Endothelial cell of umbilical vein (primary cell): ENCODE results near the gene SEMA5A. TPM values are rescaled to one million over a fixed set of nuclear protein-coding genes. Genes with fewer than 3 reads are reported as not detected.

Experiments used
- BruUV-seq: library from RNA; stranded (reverse); fragments of 400-500 nt; replicated peaks from 2 replicates; lab custom pipeline; 2021; lab: Mats Ljungman, UMichigan
- CTCF ChIA-PET: fragments of 300-600, 350-600 bp; sonication (Branson Sonifier 250); formaldehyde crosslinking; loops from one replicate; lab custom pipeline; 2021; ENCODE audit warnings: antibody characterized with exemption, inconsistent platforms; lab: Charles Lee
- POLR2A ChIA-PET: fragments of 300-600, 350-600 bp; sonication (Branson Sonifier 250); formaldehyde crosslinking; loops from one replicate; lab custom pipeline; 2021; ENCODE audit warnings: antibody characterized with exemption, inconsistent platforms; lab: Charles Lee
- DNase-seq: peaks from one replicate; pipeline ENCODE4 v3.0.0-alpha.2; 2011; ENCODE audit warnings: low read depth, low spot score
- FAIRE-seq: peaks from 2 replicates; lab custom pipeline; 2011; peaks lifted over from hg19 to GRCh38; lab: Jason Lieb, UNC
- H2AFZ ChIP-seq: 2 replicates; pipeline ENCODE4 v1.6.0; 2012; ENCODE audit warnings: low read depth, low read length, control low read depth, inconsistent platforms
- H3K27ac ChIP-seq: 2 replicates; pipeline ENCODE4 v1.5.1; 2011; ENCODE audit warnings: low read depth, mild to moderate bottlenecking, control low read depth, low read length, moderate library complexity; ENCODE audit not compliant: insufficient read depth
- H3K27me3 ChIP-seq, 2 experiments: 2 replicates each; pipeline versions ENCODE4 v1.6.0 to v1.6.1; 2011; ENCODE audit warnings: low read length in 2 of 2, mixed read lengths in 1 of 2; ENCODE audit not compliant: control insufficient read depth in 2 of 2, insufficient read depth in 2 of 2
- H3K36me3 ChIP-seq, 2 experiments: 2 replicates in 1 of 2; 3 replicates in 1 of 2; pipeline ENCODE4 v1.5.1; 2011; ENCODE audit warnings: low read length in 2 of 2, mild to moderate bottlenecking in 1 of 2, moderate library complexity in 1 of 2; ENCODE audit not compliant: control insufficient read depth in 2 of 2, insufficient read depth in 2 of 2; ENCODE audit errors: extremely low read depth in 1 of 2
- H3K4me1 ChIP-seq: 3 replicates; pipeline ENCODE4 v1.5.1; 2011; ENCODE audit warnings: mild to moderate bottlenecking, low read length; ENCODE audit not compliant: control insufficient read depth, insufficient read depth; ENCODE audit errors: extremely low read depth
- H3K4me2 ChIP-seq: 2 replicates; pipeline ENCODE4 v1.6.1; 2011; ENCODE audit warnings: low read length, control low read depth, mixed read lengths; ENCODE audit not compliant: insufficient read depth
- H3K4me3 ChIP-seq, 3 experiments: fragments of 200-600 bp in 1 of 3; sonication (generic), shearing (Covaris generic) in 1 of 3; replicated peaks in 1 of 3; 2 replicates each; pipeline ENCODE4 v1.5.1; 2011 to 2016; ENCODE audit warnings: control low read depth in 3 of 3, low read length in 3 of 3, mild to moderate bottlenecking in 2 of 3, inconsistent platforms in 1 of 3, low read depth in 1 of 3, moderate library complexity in 1 of 3; ENCODE audit not compliant: insufficient read depth in 1 of 3
- H3K79me2 ChIP-seq: 2 replicates; pipeline ENCODE4 v1.6.0; 2012; ENCODE audit warnings: low read length, inconsistent platforms; ENCODE audit not compliant: control insufficient read depth, insufficient read depth
- H3K9ac ChIP-seq: replicated peaks from 2 replicates; pipeline ENCODE3; 2011; ENCODE audit warnings: low read length, control low read depth; ENCODE audit not compliant: insufficient read depth; ENCODE audit errors: extremely low read depth
- H3K9me1 ChIP-seq: replicated peaks from 3 replicates; pipeline ENCODE4 v1.6.0; 2011; ENCODE audit warnings: mild to moderate bottlenecking, low read length; ENCODE audit not compliant: control insufficient read depth, insufficient read depth; ENCODE audit errors: extremely low read depth
- H3K9me3 ChIP-seq: replicated peaks from 2 replicates; pipeline ENCODE4 v1.5.1; 2012; ENCODE audit warnings: low read length, inconsistent platforms; ENCODE audit not compliant: control insufficient read depth, insufficient read depth
- H4K20me1 ChIP-seq: replicated peaks from 2 replicates; pipeline ENCODE3; 2011; ENCODE audit warnings: mild to moderate bottlenecking, low read length; ENCODE audit not compliant: control insufficient read depth, insufficient read depth; ENCODE audit errors: extremely low read depth
- CTCF ChIP-seq, 2 donors: IDR thresholded peaks; 1 replicate in 1 of 2; 2 replicates in 1 of 2; pipeline ENCODE4 v1.5.1; 2011; ENCODE audit warnings: low read length in 2 of 2, mild to moderate bottlenecking in 2 of 2, moderate library complexity in 2 of 2, control low read depth in 1 of 2, inconsistent platforms in 1 of 2, low read depth in 1 of 2; ENCODE audit not compliant: insufficient read depth in 1 of 2; ENCODE audit errors: extremely low read depth in 1 of 2
- EZH2 ChIP-seq: IDR thresholded peaks from 2 replicates; pipeline ENCODE4 v1.6.1; 2012; ENCODE audit warnings: borderline replicate concordance, low read depth, mild to moderate bottlenecking, moderate library complexity, low read length, inconsistent platforms; ENCODE audit not compliant: severe bottlenecking
- FOS ChIP-seq: IDR thresholded peaks from 2 replicates; pipeline ENCODE4 v1.6.1; 2011; ENCODE audit warnings: mild to moderate bottlenecking, low read length, moderate library complexity, borderline replicate concordance; ENCODE audit not compliant: insufficient read depth
- GATA2 ChIP-seq: IDR thresholded peaks from 2 replicates; pipeline ENCODE4 v1.7.0; 2011; ENCODE audit warnings: low read depth, mild to moderate bottlenecking, moderate library complexity, mixed read lengths, low read length; ENCODE audit not compliant: insufficient read length, insufficient read depth
- JUN ChIP-seq: IDR thresholded peaks from 2 replicates; pipeline ENCODE4 v1.6.1; 2011; ENCODE audit warnings: borderline replicate concordance, low read depth; ENCODE audit not compliant: insufficient read length, insufficient read depth
- MAX ChIP-seq: IDR thresholded peaks from 2 replicates; pipeline ENCODE4 v1.6.1; 2011; ENCODE audit not compliant: insufficient read depth, insufficient read length
- MYC ChIP-seq: IDR thresholded peaks from one replicate; pipeline ENCODE4 v1.6.1; 2011; ENCODE audit warnings: mild to moderate bottlenecking, low read depth, low read length
- POLR2A ChIP-seq: IDR thresholded peaks from 2 replicates; pipeline ENCODE4 v1.6.1; 2012; ENCODE audit warnings: low read depth, mild to moderate bottlenecking, control low read depth, low read length
- POLR2AphosphoS5 ChIP-seq: IDR thresholded peaks from 2 replicates; pipeline ENCODE4 v1.6.1; 2012; ENCODE audit warnings: low read depth, mild to moderate bottlenecking, control low read depth, low read length, moderate library complexity; ENCODE audit not compliant: insufficient read depth
- dilution Hi-C: fragments of 300-500 bp; cut with MboI; formaldehyde crosslinking; loops from one replicate; pipeline ENCODE4 v1.15.0; 2019; ENCODE audit warnings: low sequenced_read_pairs; ENCODE audit not compliant: extremely low pct_ligation_motif_present
- intact Hi-C: fragments of 100-400 bp; cut with micrococcal nuclease; formaldehyde crosslinking; loops from one replicate; pipeline ENCODE4 v1.10.0; 2022
- polyA plus RNA-seq, 4 experiments: library from polyadenylated mRNA; depleted of rRNA in 3 of 4; stranded (reverse) in 3 of 4; unstranded in 1 of 4; fragments of >200 nt; gene quantifications; 2 replicates each; pipeline versions ENCODE4 v1.2.1 to v1.2.3, GENCODE V29; 2011 to 2012; ENCODE audit warnings: missing spikeins in 1 of 4
- total RNA-seq: library from RNA; stranded (reverse); gene quantifications from 2 replicates; pipeline ENCODE4 v1.2.3, GENCODE V29; 2021

The SEMA5A gene
- total and polyA plus RNA-seq, 2 donors (not counting 3 experiments of a cell fraction or from before 2014, with no cell fraction given): 0.04 to 0.06 TPM

- TF ChIP-seq EZH2: no peak
- TF ChIP-seq GATA2: no peak
- no peak for TF ChIP-seq FOS
- no peak for TF ChIP-seq CTCF (IDR thresholded peaks at IDR 0.05; ENCODE audit: extremely low read depth in 1 of 2, insufficient read depth in 1 of 2, low read depth in 1 of 2, low read length in 2 of 2)
- TF ChIP-seq POLR2A: no peak
- TF ChIP-seq MAX: no peak
- TF ChIP-seq POLR2AphosphoS5: no peak
- no peak for TF ChIP-seq JUN
- no peak for TF ChIP-seq MYC
- Histone ChIP-seq H4K20me1 (no peaks in the 10 kb centered on the region), H3K9me3 (no peaks in the 10 kb centered on the region), H3K4me2 (no peak overlapping the region), H3K27ac (no peak overlapping the region), H2AFZ (no peak overlapping the region), H3K27me3 (no peaks in the 10 kb centered on the region), H3K9me1 (no peaks in the 10 kb centered on the region), H3K79me2 (no peaks in the 10 kb centered on the region), H3K36me3 (no peaks in the 10 kb centered on the region), H3K9ac (no peak overlapping the region), H3K4me3 (no peak overlapping the region), H3K4me1 (no peaks in the 10 kb centered on the region)
- FAIRE-seq (no peak), DNase-seq (no peak)
- intact Hi-C loops (no loop called here), dilution Hi-C loops (no loop called here)
- CTCF ChIA-PET: no interaction called here
- BruUV-seq: no TSS peak
- POLR2A ChIA-PET: no interaction called here
Measured at GRCh38 chr5:9392625-9393024, 153.2 kb downstream of the SEMA5A start.
